ENCODE measurements around the gene COL12A1.

The COL12A1 gene

DNA sequence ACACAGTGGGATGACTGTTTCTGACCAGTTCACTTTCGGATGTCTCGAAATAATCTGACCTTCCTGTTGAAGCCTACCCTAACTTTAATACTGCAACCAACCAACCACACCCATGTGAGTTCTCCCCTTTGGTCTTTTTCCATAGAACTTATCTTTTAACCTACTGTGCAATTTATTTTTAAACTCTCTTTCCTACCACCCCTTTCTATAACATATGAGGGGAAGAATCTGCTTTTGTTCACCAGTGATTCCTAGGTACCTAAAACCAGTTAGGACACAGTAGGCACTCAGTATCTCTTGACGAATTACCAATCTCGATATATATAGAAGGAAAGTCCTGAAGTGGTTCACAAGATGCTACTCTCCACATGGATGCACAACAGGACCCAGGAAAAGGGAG lies 30.8 kb upstream of the COL12A1 start:
- no peak overlapping the region for H3K4me3 ChIP-seq (ENCODE audit: low read depth, low read length)
- TF ChIP-seq, protein P1, sequence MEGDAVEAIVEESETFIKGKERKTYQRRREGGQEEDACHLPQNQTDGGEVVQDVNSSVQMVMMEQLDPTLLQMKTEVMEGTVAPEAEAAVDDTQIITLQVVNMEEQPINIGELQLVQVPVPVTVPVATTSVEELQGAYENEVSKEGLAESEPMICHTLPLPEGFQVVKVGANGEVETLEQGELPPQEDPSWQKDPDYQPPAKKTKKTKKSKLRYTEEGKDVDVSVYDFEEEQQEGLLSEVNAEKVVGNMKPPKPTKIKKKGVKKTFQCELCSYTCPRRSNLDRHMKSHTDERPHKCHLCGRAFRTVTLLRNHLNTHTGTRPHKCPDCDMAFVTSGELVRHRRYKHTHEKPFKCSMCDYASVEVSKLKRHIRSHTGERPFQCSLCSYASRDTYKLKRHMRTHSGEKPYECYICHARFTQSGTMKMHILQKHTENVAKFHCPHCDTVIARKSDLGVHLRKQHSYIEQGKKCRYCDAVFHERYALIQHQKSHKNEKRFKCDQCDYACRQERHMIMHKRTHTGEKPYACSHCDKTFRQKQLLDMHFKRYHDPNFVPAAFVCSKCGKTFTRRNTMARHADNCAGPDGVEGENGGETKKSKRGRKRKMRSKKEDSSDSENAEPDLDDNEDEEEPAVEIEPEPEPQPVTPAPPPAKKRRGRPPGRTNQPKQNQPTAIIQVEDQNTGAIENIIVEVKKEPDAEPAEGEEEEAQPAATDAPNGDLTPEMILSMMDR (IDR thresholded peaks at IDR 0.05; ENCODE audit: borderline replicate concordance, insufficient read depth, low read depth, low read length), result no peak

DNA sequence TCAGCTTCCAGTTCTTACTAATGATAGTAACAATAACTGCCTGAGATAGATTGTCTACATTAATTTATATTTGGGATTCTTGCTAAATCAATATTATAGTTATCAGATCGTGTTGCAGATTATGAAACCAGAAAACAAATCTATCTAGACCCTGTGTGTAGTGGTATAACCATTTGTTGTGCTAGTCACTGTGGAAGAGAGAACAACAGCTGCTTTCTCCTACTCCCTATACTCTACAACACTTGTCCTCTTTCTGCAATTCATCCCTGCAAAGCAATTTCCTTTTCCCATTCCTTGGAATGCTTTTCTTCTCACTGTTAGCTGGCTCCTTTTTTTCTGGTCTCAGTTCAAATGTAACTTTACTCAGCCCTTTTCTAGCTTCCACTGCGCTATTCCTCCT lies 29.4 kb upstream of the COL12A1 start:
- no peak overlapping the region for H3K4me3 ChIP-seq (ENCODE audit: low read depth, low read length)
- TF ChIP-seq, protein P1 (IDR thresholded peaks at IDR 0.05; ENCODE audit: borderline replicate concordance, insufficient read depth, low read depth, low read length), result no peak

DNA sequence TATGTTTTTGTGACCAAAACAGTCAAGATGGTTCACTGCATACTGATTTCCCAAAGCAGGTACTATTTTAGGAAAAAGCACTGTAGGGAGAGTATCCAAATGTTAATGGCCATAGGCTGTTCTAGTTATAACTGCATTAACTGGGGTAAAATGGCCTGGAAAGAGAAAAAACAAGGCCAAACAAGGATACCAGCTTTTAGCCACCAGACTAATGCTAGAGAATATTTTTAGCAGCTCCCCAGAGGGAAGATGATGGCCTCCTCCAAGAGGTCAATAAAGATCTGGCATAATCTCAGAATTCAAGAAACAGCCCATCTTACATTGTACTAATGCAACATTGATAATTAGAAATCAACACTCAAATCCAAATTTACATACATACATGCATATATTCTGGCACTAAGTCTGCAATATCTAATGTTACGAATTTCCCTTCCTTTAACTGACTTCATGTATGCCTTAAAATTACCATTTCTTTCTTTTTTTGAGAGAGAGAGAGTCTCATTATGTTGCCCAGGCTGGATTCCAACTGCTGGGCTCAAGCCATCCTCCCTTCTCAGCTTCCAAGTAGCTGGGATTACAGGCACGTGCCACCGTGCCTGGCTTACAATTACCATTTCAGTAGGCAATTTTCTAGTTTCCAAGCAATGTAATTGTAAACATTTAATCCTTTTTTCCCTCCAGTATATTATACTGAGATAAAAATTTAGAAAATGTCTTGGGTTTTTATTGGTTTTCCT lies 28.4 kb upstream of the COL12A1 start:
- TF ChIP-seq, protein P1 (IDR thresholded peaks at IDR 0.05; ENCODE audit: borderline replicate concordance, insufficient read depth, low read depth, low read length), result no peak
- H3K4me3 ChIP-seq (ENCODE audit: low read depth, low read length), result no peak overlapping the region

DNA sequence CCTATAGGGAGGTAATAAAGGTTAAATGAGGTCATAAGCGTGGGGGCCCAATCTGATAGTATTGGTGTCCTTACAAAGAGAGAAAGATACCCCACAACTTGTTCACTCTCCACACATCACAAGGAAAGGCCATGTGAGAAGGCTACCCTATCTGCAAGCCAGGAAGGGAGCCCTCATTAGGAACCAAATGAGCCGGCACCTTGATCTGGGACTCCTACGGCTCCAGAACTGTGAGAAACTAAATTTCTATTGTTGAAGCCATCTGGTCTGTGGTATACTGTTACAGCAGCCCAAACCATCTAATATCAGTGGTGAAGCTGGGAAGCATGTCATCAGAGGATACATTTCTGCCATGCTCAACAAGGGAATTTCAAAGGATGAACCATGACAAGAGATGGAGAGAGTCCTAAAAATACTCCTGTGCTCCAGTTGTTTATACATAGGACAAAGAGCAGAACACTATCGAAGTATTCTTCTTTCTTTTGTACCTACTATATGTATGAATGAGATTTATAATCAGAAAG lies 27.3 kb upstream of the COL12A1 start:
- TF ChIP-seq, protein P1 (IDR thresholded peaks at IDR 0.05; ENCODE audit: borderline replicate concordance, insufficient read depth, low read depth, low read length), result no peak

DNA sequence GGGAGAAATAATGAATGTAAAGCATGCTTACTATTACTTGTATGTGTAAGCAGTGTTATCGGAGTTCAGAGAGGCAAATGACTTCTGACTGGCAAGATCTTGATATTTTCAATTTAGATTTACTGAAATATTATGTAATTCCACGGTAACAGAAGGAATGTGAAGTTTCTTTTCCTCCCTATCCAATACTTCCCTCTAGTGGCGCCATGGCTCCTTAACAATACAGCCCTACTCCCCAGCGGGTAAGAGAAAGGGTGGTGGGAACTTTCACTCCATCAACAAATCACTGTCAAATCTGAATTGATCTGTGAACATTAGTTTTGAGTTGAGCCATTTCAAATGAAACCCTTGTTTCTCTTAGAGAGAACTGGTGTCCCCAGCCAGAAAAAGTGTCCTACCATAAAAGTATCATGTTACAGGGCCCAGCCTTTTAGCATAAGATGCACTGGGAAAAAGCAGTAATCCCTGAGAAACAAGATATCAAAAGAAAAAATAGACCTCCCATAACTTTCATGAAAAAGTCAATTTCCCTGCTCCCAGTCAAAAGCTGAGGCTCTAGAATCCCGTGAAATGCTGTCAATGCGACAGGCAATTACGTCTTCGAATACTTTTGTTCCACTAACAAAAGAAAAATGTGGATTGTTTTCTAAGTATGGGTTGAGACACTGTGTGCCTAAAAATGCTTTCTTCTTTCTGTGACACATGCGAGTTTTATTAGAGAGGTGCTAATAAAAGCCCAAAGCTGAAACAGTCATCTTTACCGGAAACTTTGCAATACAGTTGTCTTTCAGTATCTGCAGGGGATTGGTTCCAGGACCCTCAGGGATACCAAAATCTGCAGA lies 24.9 kb upstream of the COL12A1 start:
- TF ChIP-seq, protein P1 (IDR thresholded peaks at IDR 0.05; ENCODE audit: borderline replicate concordance, insufficient read depth, low read depth, low read length), result peak; percentile 36; the same call in 1 of the 2 replicates
- H3K4me3 ChIP-seq (ENCODE audit: low read depth, low read length), result no peak overlapping the region

More for the DNA sequence above, 27.3 kb upstream of the COL12A1 start:
- H3K4me3 ChIP-seq (ENCODE audit: low read depth, low read length), result no peak overlapping the region

DNA sequence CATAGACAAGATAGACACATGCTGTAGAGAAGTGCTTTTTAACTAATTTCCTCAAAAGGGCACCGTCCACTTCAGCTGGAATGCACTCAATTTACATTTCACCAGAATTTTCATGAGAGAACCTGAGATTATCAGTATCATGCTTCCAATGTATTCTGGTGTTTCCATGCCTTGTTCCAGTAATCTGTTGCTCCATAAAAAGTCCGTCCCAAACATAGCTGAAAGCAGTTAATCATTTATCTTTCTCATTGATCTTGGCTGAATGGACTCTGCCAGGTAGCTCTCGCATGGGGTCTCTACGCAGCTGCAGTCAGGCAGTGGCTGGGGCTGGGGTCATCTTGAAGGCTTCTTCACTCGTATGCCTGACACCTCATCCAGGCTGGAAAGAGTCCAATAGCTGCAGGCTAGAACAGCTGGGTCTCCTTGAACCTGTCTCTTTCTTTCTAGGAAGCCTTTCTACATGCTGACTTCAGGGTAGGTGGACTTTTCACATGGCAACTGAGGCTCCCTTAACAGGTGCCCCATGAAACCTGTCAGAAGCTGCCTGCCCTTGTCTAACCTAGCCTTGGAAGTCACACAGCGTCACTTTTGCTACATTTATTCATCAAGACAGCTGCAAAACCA lies 18.6 kb upstream of the COL12A1 start:
- TF ChIP-seq, protein P1 (IDR thresholded peaks at IDR 0.05; ENCODE audit: borderline replicate concordance, insufficient read depth, low read depth, low read length), result no peak

More for the DNA sequence above, 18.6 kb upstream of the COL12A1 start:
- H3K4me3 ChIP-seq (ENCODE audit: low read depth, low read length), result no peak overlapping the region
